Measurements from ENCODE around the gene SPOCK3.
A peak's percentile ranks its signal among the peaks of the same experiment; 100 is the strongest.
"Not testable (repeated sequence)": the region's sequence is repeated elsewhere in the genome, so short reads cannot be mapped to it uniquely, and the experiment has no call there.

SPOCK3 gene

DNA sequence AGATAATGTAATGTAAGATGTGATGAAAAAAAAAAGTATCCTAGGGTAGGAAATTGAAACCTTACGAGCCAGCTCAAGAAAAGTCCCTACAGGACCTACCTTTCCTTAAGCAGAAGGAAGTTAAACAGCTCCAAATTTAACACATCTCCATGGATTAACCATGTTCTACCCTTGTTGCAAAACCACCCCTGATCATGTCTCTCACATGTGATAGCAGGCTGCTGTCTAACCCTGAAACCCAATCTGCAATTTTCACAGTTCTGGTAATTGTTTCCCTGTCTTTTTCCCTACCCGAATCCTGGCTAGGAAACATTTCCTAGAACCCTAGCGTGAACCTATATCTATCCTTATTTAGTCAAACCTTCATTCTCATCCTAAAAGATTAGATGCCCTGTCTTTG lies 198.9 kb downstream of the SPOCK3 start:
- DNase-seq (ENCODE audit: low spot score), result no peak

DNA sequence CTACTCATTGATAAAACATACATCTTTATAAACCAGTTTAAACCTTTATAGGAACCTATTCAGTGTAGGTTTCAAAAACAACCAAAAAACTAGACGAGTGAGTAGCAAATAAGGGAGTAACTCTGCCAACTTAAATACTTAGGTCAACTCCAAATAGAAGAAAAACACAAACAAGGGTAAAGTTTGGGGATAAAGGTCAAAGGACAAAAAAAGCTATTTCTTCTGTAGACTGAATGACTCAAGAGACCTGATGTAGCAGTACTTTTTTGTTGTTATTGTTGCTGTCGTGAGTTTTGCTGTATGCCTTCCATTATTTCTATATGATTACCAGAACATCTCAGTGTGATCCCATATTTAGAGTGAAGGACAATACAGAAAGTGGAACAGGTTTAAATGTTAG lies 199.3 kb downstream of the SPOCK3 start:
- no peak for DNase-seq (ENCODE audit: low spot score)

DNA sequence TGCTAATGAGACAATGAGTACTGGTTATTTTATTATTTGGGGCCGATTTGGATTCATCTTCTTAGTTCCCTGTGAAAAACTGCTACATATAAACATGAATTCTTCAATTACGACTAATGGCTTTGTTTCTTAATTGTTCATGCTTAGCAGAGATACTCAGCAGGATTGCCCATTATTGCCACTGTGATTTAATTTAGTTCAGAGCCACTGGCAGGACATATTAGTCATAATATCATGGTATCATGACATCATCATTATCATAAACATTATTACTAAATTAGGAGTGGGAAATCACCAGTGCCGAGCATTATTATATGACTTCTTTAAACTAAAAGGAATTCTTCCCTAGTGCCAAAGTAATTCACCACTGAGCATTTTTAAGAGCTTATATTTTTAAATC lies 201.4 kb downstream of the SPOCK3 start:
- no peak for DNase-seq (ENCODE audit: low spot score)

DNA sequence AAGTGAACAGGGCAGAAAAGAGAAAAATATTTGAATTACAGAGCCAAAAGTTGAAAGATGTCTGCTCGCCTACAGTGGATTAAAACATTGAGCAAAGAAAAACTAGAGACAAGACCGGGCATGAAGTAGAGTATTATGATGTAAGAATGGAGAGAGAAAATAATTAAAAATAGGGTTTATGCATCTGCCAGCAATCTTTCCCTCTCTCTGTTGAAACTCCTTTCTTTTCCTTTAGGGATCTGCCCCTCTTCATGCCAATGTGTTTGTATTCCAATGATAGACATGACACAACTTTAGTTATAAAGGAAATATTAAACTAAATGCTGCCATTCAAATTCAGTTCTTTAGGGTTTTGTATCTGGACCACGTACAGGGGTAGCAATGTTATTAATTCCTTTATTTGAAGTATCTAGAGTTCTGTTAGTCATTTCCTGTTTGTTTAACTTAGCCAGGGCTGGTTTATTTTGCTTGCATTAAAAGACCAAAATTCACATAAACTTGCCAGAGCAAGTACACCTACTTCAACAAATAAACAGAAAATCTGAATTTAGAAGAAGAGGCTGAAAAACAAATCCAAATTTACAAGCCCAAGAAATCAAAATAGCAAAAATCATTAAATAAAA lies 202.6 kb downstream of the SPOCK3 start:
- DNase-seq (ENCODE audit: low spot score), result no peak

DNA sequence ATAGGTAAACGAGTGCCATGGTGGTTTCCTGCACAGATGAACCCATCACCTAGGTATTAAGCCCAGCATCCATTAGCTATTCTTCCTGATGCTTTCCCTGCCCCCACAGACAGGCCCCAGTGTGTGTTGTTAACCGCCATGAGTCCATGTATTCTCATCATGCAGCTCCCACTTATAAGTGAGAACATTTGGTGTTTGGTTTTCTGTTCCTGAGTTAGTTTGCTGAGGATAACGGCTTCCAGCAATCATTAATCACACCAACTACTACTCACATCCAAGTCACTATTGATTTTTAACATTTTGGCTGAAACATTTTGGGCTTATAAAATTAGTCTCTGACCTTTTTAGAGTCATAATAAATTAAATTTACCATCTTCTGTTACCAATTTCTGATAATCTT lies 205.3 kb downstream of the SPOCK3 start:
- no peak for DNase-seq (ENCODE audit: low spot score)

DNA sequence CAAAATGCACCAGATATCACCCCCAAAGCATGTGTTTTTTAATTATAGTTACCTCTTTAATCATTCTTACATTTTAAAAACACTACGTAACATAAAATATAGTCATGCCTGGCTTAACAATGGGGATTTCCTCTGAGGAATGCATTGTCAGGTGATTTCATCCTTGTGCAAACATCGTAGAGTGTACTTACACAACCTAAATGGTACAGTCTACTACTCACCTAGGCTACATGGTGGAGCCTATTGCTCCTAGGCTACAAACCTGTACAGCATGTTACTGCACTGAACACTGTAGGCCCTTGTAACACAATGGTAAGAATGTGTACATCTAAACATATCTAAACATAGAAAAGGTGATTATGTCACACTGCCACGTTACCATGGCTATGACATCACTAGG lies 208.6 kb downstream of the SPOCK3 start:
- DNase-seq (ENCODE audit: low spot score), result no peak

DNA sequence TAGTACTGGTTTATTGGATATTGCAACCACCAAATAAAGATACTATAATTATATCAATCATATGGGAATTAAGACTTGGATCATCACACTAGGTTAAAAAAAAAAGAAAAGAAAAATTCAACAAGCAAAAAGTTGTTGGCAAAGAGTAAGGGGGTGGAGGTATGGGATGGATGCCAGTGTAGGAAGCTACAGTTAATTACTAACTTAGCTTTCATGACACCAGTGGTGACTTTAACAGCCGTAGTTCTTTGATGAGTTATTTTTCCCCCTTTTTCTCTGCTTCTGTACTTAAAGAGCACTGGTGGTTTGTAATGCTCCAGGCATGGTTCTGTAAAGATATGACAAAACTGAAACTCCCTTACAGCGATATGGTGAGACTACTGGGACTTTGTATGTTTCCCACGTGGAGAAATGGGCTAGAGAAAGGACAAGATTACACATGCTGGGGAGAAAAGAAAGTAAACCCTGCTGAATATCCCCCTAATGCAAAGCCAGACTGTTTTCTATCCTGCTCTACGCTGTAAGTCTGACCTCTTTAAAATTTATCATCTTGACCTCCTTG lies 210.8 kb downstream of the SPOCK3 start:
- no peak for DNase-seq (ENCODE audit: low spot score)

DNA sequence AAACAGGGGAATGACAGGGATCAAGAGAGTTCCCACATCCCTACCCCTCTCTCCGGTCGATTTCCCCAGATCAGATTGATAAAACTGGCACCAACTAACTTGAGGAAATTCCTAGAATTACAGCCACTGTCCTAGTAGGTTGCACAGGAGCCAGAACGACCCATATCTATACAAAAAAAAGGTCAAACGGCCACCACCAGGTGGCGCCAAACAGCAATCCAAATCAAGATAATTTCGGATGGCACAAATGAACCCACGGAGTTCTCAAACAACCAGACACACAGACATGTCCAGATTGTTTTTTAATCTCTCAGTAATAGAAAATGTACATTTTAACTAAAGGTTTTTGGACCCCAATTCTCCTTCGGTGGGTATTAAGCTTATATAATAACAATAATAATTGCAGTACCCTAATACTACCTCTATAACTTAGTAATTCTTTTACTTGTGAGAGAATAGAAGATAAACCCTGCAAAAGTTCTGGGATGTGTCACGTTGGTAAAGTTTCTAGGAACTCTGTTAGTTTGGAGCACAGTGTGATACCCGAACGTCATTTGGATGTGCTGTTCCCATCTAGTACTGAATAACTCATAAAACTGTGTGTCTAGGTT lies 212.6 kb downstream of the SPOCK3 start:
- DNase-seq (ENCODE audit: low spot score), result peak; percentile 51

DNA sequence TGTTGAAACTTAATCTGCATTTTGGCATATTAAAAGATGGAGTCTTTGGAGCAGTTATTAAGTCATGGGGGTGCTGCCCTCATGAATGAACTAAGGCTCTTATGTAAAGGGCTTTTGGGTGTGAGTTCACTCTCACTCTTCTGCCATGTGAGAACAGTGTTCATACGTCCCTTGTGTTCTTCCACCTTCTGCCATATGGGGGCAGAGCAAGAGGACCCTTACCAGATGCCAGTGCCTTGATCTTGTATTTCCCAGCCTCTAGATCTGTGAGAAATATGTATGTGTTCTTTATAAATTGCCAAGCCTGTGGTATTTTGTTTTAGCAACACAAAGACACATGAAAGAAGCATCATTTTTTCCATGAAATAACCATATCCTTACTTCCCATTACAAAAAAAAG lies 213.9 kb downstream of the SPOCK3 start:
- no peak for DNase-seq (ENCODE audit: low spot score)

DNA sequence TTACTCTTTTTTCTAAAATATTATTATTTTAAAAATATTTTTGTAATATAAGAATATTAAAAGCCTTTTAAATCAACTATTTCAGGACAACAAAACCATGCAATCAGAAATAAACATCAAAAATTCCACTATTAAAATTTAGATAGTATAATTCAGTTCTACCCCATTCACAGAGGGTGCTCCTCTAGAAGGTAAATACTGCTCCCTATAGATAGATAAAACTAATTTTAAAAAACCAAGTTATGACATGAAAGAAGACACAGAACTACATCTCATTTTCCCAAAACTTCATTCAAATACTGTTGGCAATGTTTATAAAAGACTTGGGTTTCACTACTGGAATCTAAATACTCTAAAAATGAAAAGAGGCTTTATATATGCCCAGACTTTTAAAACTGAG lies 219.3 kb downstream of the SPOCK3 start:
- DNase-seq (ENCODE audit: low spot score), result no peak

DNA sequence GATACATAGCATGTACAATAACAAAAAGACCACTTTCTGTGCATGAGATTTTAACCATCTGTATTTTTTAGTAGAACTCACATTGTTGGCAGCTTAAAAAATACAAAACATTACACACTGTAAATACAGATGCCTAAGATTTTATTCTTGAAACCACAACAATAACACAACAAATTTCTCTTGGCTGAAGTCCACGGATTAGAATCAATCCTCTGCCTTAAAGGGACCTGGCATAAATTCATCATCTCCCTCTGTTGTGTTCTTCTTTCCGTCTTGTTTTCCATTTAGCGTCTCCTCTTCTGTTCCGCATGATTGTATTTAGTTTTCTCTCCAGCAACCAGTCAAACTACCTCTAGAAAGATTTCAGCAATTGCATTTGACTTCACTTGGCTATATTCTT lies 231.0 kb downstream of the SPOCK3 start:
- DNase-seq (ENCODE audit: low spot score), result no peak

DNA sequence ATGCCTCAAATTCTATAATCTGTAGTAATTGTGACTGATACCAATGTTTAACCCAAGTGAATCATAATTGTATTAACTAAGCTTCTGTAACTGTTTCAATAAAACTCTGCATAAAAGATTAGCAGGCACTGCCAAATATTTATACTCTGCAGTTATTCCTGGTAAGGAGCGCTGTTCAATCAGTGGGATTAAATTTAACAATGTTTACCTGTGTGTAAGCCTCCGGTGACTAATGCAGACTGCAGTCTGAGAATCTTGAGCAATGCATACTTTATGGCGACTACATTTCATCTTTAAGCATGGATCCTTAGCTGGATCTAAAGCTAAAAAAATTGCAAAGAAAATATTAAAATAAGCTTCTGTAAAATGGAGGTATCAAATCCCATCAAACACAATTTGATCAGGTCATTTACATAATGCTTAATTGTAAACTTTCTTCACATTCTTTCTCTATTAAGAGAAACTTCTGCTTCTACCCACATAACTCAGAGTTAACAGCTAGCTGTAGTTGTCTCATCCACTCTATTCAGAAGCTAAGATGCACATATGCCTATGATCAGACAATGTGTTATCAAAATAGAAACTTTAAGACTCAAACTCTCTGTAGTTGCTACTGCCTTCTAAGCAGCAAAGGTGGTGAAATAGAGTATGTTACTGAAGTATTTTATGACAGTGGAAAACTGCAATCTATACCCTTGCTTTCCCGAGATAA lies 234.0 kb downstream of the SPOCK3 start:
- DNase-seq (ENCODE audit: low spot score), result no peak

DNA sequence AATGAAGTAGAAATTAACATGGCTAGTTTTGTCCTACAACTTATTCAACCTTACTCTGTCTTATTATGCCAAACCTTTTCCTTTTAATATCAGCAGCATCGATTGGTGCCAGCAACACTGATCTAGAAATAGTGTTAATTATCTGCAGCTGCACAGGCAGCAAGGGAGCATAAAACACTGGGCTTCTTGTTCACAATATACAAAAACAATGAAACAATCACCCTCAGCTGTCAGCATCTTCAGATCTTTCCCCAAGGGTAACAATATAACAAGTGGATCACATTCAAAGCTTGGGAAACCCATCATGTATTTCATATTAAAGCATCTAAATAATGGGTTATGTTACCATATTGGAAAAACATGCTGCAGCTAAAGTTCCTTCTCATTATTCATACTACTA lies 238.1 kb downstream of the SPOCK3 start:
- no peak for DNase-seq (ENCODE audit: low spot score)

DNA sequence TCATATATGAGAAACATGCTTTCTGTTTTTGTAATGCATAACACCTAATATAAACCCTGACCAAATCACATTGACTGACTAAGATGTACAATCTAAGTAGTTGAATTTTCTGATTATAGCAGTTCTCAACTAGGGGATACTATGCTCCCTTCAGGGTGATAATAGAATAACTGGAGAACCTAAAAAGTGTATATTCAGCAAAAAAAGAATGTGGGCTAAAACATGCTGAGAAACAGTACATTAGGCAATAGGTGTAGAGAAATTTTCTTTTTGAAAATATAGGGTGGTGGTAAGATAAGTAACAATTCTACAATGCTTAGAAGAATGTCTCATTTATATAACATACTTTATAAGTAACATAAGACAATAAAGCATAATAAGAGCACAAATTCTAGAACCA lies 239.6 kb downstream of the SPOCK3 start:
- DNase-seq (ENCODE audit: low spot score), result no peak

DNA sequence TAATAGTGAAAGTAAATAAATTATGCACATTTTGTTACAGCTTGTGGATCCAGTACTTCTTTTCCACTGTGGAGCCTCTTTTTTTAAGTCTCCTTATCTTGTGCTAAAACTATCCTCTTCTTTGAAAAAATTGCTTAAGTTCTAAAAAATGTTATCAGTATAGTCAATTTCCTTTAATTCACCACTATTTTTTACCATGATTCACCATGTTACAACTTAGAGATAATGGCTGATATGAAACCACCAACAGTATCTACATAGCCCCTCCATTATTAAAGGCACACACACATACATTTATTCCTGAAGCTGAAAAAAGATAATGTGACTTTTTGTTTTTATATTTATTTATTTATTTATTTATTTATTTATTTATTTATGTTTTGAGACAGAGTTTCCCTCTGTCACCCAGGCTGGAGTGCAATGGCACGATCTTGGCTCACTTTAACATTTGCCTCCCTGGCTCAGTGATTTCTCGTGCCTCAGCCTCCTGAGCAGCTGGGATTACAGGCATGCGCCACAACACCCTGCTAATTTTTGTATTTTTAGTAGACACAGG lies 243.2 kb downstream of the SPOCK3 start:
- DNase-seq (ENCODE audit: low spot score), result no peak

DNA sequence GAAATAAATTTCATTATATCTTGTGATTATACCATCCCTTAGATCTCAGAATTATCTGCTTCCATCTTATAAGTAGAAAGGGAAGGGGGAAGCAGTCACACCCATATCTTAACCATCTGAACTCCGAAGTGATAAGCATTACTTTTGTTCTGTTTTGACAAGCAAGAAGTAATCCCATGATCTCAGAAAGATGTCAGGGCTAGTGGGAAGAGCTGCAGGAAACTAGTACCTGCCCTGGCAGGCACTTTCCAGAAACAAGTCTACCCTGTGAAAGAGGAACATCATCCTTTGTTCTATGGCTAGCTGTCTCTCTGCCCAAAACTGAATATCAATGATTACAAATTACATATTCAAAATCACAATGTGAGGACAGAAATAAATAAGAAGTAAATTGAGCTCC lies 244.4 kb downstream of the SPOCK3 start:
- DNase-seq (ENCODE audit: low spot score), result no peak

DNA sequence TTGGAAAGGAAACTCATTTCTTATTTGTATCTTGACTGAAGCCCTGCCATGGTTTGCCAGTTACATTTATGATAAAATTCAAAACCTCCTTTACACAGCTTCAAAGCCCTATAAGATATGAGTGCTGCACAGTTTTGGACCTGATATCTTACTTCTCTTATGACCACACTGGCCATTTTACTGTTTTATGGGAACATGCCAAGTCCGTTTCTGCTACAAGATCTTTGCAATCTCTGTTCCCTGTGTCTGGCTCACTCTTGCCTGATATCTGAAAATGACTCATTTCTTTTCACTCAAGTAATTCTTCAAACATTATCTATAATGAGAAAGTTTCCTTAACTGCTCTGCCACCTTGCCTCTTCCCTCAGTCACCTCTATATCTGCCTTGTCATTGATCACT lies 247.3 kb downstream of the SPOCK3 start:
- no peak for DNase-seq (ENCODE audit: low spot score)

DNA sequence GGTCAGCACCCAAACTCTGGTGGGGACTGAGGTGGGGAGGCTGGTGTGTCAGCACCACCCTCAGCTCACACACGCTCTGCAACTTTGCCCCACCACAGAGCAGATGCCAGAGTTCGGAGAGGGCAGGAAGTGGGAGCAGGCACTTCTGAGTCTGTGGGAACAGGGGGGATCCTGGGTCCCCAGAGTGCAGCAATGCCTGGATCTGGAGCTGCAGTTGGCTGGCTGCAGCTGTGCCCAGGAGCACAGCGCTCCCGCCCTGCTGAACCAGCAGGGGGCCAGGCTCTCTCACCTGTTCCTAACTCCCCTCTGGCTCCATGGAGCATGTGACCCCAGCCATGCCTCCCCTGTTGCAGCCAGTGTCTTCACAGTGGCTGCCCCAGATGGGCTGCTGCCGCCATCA lies 252.4 kb downstream of the SPOCK3 start:
- DNase-seq (ENCODE audit: low spot score), result no peak

DNA sequence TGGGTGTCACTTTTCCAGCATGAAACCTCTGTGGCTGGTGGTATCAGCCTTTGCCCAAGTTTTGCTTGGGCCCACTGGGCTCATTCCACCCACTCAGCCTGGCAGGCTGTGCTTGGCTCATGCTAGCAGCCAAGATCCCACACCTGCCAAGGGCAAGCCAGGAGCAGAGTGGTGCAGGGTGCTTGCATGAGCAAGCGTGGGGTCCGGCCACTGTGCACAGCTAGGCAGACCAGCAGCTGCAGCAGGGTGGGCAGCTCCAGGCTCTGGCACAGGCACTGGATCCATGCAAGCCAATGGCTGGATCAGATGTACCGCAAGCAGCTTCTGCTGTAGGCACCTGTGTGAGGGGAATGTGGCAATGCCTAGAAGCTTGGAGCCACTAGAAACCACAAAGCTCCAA lies 253.9 kb downstream of the SPOCK3 start:
- no peak for DNase-seq (ENCODE audit: low spot score)

DNA sequence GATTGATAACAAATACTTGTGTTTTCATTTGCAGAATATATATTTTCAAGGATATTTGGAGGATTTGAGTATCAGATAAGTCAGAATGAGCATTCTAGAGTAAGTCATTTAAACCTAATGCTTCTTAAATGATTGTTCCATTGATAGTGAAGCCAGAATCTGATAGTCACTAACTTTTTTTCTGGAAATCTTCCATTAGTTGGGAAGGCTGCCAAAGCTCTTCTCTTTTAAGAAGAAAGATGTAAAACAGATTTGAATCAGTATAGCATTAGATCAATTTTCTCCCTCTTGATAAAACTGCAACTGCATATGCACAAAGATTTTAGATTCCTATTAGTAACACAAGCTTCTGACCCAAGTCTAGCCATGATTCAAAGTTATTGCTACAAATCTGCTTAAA lies 256.7 kb downstream of the SPOCK3 start:
- no peak for DNase-seq (ENCODE audit: low spot score)

DNA sequence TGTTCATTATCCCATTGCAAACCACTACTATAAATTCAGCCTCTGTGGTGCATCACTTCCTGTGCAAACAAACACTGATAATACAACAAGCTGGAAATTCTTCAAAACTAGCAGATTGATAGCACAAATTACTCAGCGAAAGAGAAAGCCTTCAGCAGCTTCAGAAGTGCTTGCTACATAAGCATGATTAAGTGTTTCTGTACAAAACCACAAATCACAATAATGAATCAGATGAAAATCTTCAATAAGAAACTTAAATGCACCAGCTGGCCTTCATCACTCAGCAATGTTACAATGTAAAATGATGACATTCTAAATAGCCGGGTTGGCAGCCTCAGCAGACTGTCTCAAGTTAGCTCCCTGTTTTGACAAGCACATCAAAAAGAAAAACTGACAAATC lies 262.2 kb downstream of the SPOCK3 start:
- no peak for DNase-seq (ENCODE audit: low spot score)

DNA sequence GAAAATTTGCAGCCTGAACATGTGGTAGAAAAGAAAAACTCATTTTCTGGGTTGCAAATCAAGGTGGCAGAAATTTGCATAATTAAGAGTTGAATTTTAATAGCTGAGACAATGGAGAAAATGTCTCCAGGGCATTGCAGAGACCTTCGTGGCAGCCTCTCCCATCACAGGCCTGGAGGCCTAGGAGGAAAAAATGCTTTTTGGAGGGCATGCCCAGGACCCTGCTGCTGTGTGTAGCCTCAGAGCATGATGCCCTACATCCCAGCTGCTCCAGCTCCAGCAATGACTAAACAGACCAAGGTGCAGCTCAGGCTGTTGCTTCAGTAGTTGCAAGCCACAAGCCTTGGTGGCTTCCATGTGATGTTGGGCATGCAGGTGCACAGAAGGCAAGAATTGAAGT lies 266.1 kb downstream of the SPOCK3 start:
- DNase-seq (ENCODE audit: low spot score), result not testable (repeated sequence)

DNA sequence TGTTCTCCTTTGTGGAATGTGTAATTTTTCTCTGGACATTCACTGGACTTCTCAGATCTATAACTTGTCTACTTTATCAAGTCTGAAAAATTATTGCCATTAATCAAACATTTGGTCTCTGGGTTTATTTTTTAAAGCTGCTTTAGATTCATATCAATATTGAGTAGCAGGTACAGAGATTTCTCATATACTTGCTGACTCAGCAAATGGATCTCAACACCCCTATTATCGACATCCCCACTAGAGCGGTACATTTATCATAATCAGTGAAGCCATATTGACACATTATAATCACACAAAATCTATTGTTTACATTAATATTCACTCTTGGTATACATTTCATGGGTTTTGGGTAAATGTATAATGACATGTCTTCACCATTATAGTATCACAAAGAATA lies 268.7 kb downstream of the SPOCK3 start:
- no peak for DNase-seq (ENCODE audit: low spot score)

Measured in hematopoietic multipotent progenitor cell treated with erythropoietin and hydrocortisone succinate and interleukin-3 and kit ligand, for 15 days (in vitro differentiated cells).